OCI-LY3 (cell line): ENCODE results near the gene P4HA2.

Source experiments
- EZH2phosphoT487 ChIP-seq: fragments of 200-600 bp; shearing (Covaris generic); IDR thresholded peaks from 2 replicates; pipeline ENCODE4 v1.6.1; 2018; ENCODE audit warnings: antibody characterized with exemption, mixed run types, low read depth
- TF ChIP-seq, protein P1 (sequence below): fragments of 200-600, 300-600 bp; sonication (generic); IDR thresholded peaks from 2 replicates; pipeline ENCODE4 v1.5.1; 2014; ENCODE audit warnings: antibody characterized with exemption, low read length, low read depth

DNA sequence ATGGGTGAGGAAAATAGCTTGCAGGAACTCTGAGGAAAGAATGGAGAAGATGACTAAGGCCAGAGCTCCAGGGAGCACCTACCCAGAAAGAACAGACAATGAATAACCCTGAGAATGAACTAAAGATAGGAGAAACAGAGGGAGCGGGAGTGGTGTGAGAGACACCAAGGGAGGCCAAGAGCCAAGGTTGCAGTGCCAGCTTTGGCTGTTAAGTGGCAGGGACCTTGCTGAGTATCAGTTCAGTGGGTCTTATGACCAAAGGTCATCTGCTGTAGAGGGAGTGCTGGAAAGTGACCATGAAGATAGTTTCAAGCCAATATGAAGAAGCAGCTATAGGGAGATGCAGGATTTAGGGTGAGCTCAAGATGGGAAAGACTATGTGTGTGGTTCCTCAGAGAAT is 16.7 kb downstream of the P4HA2 start:
- TF ChIP-seq, protein P1, sequence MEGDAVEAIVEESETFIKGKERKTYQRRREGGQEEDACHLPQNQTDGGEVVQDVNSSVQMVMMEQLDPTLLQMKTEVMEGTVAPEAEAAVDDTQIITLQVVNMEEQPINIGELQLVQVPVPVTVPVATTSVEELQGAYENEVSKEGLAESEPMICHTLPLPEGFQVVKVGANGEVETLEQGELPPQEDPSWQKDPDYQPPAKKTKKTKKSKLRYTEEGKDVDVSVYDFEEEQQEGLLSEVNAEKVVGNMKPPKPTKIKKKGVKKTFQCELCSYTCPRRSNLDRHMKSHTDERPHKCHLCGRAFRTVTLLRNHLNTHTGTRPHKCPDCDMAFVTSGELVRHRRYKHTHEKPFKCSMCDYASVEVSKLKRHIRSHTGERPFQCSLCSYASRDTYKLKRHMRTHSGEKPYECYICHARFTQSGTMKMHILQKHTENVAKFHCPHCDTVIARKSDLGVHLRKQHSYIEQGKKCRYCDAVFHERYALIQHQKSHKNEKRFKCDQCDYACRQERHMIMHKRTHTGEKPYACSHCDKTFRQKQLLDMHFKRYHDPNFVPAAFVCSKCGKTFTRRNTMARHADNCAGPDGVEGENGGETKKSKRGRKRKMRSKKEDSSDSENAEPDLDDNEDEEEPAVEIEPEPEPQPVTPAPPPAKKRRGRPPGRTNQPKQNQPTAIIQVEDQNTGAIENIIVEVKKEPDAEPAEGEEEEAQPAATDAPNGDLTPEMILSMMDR: no peak
- no peak for TF ChIP-seq EZH2phosphoT487
